ENCODE measurements around the gene HDAC4. TPM values are rescaled to one million over a fixed set of nuclear protein-coding genes. Genes with fewer than 3 reads are reported as not detected.

The HDAC4 gene
- polyA plus RNA-seq, 1 donor (not counting 4 experiments of a cell fraction or from before 2014, with no cell fraction given): 2.9 TPM

DNA sequence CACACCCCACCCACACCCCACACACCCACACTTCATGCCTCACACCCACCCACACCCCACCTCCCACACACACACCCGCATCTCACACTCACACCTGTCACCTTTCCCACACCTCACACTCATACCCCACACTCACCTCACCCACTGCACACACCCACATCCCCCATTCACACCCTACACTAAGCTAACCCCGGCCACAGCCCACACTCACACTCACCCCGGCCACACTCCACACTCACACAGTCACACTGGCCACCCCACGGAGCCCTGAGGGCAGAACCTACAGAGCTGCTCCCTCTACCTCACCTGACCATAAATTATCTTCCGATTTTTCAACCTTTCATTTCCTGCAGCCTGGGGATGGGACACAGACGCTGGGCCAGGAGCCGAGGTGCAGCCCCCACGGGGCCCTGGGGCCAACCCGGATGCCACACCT lies 241.3 kb downstream of the HDAC4 start:
- H3K9me3 ChIP-seq (ENCODE audit: control insufficient read depth, low read depth, low read length): no peaks in the 10 kb centered on the region
- dilution Hi-C loops (cut with MboI; ENCODE audit: extremely low pct_ligation_motif_present, low sequenced_read_pairs): no loop called here
- H4K20me1 ChIP-seq (ENCODE audit: control insufficient read depth, extremely low read depth, insufficient read depth, low read length): no peaks in the 10 kb centered on the region
- no peak overlapping the region for H3K27ac ChIP-seq (ENCODE audit: control insufficient read depth, insufficient read depth, low read length)
- no peaks in the 10 kb centered on the region for H3K79me2 ChIP-seq (ENCODE audit: control insufficient read depth, insufficient read depth, low read length)
- FAIRE-seq: no peak
- H3K4me1 ChIP-seq (ENCODE audit: control insufficient read depth, extremely low read depth, insufficient read depth, low read length): peaks cover 7% of the 10 kb centered on the region
- H3K9me1 ChIP-seq (ENCODE audit: control insufficient read depth, extremely low read depth, insufficient read depth, low read length): peaks cover 2% of the 10 kb centered on the region
- H3K36me3 ChIP-seq (ENCODE audit: control insufficient read depth in 2 of 2, extremely low read depth in 1 of 2, insufficient read depth in 2 of 2, low read length in 2 of 2): peaks cover 5% of the 10 kb centered on the region in 2 experiments
- no peaks in the 10 kb centered on the region for H3K27me3 ChIP-seq (ENCODE audit: control insufficient read depth, extremely low read depth, insufficient read depth, low read length)
- H3K4me2 ChIP-seq (ENCODE audit: control insufficient read depth, extremely low read depth, insufficient read depth, low read depth, low read length): no peak overlapping the region
- H3K9ac ChIP-seq (ENCODE audit: control insufficient read depth, extremely low read depth, insufficient read depth, low read length): no peak overlapping the region
- no peak for DNase-seq (ENCODE audit: low read depth, low spot score)
- no peak overlapping the region for H2AFZ ChIP-seq (ENCODE audit: control insufficient read depth, low read length)
- TF ChIP-seq, protein P1, sequence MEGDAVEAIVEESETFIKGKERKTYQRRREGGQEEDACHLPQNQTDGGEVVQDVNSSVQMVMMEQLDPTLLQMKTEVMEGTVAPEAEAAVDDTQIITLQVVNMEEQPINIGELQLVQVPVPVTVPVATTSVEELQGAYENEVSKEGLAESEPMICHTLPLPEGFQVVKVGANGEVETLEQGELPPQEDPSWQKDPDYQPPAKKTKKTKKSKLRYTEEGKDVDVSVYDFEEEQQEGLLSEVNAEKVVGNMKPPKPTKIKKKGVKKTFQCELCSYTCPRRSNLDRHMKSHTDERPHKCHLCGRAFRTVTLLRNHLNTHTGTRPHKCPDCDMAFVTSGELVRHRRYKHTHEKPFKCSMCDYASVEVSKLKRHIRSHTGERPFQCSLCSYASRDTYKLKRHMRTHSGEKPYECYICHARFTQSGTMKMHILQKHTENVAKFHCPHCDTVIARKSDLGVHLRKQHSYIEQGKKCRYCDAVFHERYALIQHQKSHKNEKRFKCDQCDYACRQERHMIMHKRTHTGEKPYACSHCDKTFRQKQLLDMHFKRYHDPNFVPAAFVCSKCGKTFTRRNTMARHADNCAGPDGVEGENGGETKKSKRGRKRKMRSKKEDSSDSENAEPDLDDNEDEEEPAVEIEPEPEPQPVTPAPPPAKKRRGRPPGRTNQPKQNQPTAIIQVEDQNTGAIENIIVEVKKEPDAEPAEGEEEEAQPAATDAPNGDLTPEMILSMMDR (optimal IDR thresholded peaks at IDR 0.05 in 1 of 3, IDR thresholded peaks at IDR 0.05 in 1 of 3, conservative IDR thresholded peaks at IDR 0.05 in 1 of 3; ENCODE audit: extremely low read depth in 1 of 3, insufficient read depth in 2 of 3, low read length in 3 of 3): no peak
- no peak for TF ChIP-seq EZH2 (IDR thresholded peaks at IDR 0.05; ENCODE audit: low read length)
- no peak overlapping the region for H3K4me3 ChIP-seq (ENCODE audit: control insufficient read depth in 2 of 3, extremely low read depth in 1 of 3, insufficient read depth in 2 of 3, low read depth in 1 of 3, low read length in 3 of 3)

GRCh38 chr2:239158641-239159475 lies 242.0 kb downstream of the HDAC4 start:
- FAIRE-seq (no peak), DNase-seq (ENCODE audit: low read depth, low spot score) (no peak)
- H3K79me2 ChIP-seq (ENCODE audit: control insufficient read depth, insufficient read depth, low read length): no peaks in the 10 kb centered on the region
- no peak for TF ChIP-seq EZH2 (IDR thresholded peaks at IDR 0.05; ENCODE audit: low read length)
- TF ChIP-seq, protein P1 (optimal IDR thresholded peaks at IDR 0.05 in 1 of 3, IDR thresholded peaks at IDR 0.05 in 1 of 3, conservative IDR thresholded peaks at IDR 0.05 in 1 of 3; ENCODE audit: extremely low read depth in 1 of 3, insufficient read depth in 2 of 3, low read length in 3 of 3): no peak
- H4K20me1 ChIP-seq (ENCODE audit: control insufficient read depth, extremely low read depth, insufficient read depth, low read length): no peaks in the 10 kb centered on the region
- peaks cover 5 to 7% of the 10 kb centered on the region in 2 experiments for H3K36me3 ChIP-seq (ENCODE audit: control insufficient read depth in 2 of 2, extremely low read depth in 1 of 2, insufficient read depth in 2 of 2, low read length in 2 of 2)
- H3K4me3 ChIP-seq (ENCODE audit: control insufficient read depth in 2 of 3, extremely low read depth in 1 of 3, insufficient read depth in 2 of 3, low read depth in 1 of 3, low read length in 3 of 3): no peak overlapping the region
- H3K4me2 ChIP-seq (ENCODE audit: control insufficient read depth, extremely low read depth, insufficient read depth, low read depth, low read length): no peak overlapping the region
- H3K27me3 ChIP-seq (ENCODE audit: control insufficient read depth, extremely low read depth, insufficient read depth, low read length): no peaks in the 10 kb centered on the region
- no peaks in the 10 kb centered on the region for H3K9me3 ChIP-seq (ENCODE audit: control insufficient read depth, low read depth, low read length)
- H3K9ac ChIP-seq (ENCODE audit: control insufficient read depth, extremely low read depth, insufficient read depth, low read length): no peak overlapping the region
- H3K27ac ChIP-seq (ENCODE audit: control insufficient read depth, insufficient read depth, low read length): no peak overlapping the region
- H2AFZ ChIP-seq (ENCODE audit: control insufficient read depth, low read length): no peak overlapping the region
- peaks cover 7% of the 10 kb centered on the region for H3K4me1 ChIP-seq (ENCODE audit: control insufficient read depth, extremely low read depth, insufficient read depth, low read length)
- dilution Hi-C loops (cut with MboI; ENCODE audit: extremely low pct_ligation_motif_present, low sequenced_read_pairs): no loop called here
- peaks cover 2% of the 10 kb centered on the region for H3K9me1 ChIP-seq (ENCODE audit: control insufficient read depth, extremely low read depth, insufficient read depth, low read length)
